Measurements from ENCODE around the gene VASH1.
"Not testable (repeated sequence)": the region's sequence is repeated elsewhere in the genome, so short reads cannot be mapped to it uniquely, and the experiment has no call there.

Gene VASH1

DNA sequence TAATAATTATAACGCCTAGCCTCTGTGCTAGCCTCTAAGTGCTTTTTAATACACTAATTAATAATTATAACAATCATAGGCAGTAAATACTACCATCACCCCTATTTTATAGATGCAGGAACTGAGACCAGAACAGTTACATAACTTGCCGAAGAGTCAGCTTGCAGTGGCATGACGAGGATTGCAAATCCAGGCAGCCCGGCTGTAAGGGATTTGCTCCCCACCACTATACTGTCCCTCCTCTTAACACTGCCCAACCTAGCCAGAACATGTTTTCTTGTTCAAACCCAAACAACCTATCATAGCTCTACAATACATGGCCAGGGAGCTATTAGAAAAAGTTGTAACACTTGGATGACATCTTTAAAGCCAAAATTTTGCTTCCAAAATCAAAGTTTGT is 33.9 kb upstream of the VASH1 start:
- no peak overlapping the region for H3K4me3 ChIP-seq (ENCODE audit: low read length)
- TF ChIP-seq, protein P1, sequence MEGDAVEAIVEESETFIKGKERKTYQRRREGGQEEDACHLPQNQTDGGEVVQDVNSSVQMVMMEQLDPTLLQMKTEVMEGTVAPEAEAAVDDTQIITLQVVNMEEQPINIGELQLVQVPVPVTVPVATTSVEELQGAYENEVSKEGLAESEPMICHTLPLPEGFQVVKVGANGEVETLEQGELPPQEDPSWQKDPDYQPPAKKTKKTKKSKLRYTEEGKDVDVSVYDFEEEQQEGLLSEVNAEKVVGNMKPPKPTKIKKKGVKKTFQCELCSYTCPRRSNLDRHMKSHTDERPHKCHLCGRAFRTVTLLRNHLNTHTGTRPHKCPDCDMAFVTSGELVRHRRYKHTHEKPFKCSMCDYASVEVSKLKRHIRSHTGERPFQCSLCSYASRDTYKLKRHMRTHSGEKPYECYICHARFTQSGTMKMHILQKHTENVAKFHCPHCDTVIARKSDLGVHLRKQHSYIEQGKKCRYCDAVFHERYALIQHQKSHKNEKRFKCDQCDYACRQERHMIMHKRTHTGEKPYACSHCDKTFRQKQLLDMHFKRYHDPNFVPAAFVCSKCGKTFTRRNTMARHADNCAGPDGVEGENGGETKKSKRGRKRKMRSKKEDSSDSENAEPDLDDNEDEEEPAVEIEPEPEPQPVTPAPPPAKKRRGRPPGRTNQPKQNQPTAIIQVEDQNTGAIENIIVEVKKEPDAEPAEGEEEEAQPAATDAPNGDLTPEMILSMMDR (conservative IDR thresholded peaks at IDR 0.05; ENCODE audit: low read length), result no peak
- no peak for DNase-seq (ENCODE audit: low read depth)

- no peak for DNase-seq (ENCODE audit: low read depth)
- TF ChIP-seq, protein P1 (conservative IDR thresholded peaks at IDR 0.05; ENCODE audit: low read length), result no peak
- H3K4me3 ChIP-seq (ENCODE audit: low read length), result no peak overlapping the region
Measured at GRCh38 chr14:76727901-76728300, 33.4 kb upstream of the VASH1 start.

- TF ChIP-seq, protein P1 (conservative IDR thresholded peaks at IDR 0.05; ENCODE audit: low read length), result no peak
- DNase-seq (ENCODE audit: low read depth), result no peak
- no peak overlapping the region for H3K4me3 ChIP-seq (ENCODE audit: low read length)
Measured at GRCh38 chr14:76729258-76729657, 32.0 kb upstream of the VASH1 start.

DNA sequence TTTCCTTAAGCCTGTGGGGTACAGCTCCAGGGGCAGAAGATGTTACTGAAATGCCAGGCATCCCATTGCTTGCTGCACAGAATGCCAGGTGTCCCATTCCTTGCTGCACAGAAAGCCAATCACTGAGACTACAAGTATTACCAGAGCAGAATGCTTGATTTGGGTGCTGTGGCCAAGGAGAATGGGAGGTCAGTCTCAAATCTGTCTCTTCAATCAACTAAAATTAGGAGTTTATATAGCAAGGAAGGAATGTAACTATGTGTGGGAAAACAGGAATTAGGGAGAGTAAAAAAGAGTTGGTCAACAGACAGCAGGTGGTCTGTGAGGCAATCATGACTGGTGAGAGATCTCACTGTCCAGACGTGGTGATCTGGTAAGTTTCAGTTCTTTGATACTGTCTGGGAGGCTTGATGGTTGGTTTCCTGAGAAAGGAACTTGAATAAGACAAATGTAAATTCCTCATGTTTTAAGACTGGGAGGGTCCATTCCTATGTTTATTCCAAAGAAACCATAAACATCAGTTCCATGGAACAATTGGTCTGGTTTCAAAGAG is 31.2 kb upstream of the VASH1 start:
- no peak for DNase-seq (ENCODE audit: low read depth)
- TF ChIP-seq, protein P1 (conservative IDR thresholded peaks at IDR 0.05; ENCODE audit: low read length), result no peak
- no peak overlapping the region for H3K4me3 ChIP-seq (ENCODE audit: low read length)

DNA sequence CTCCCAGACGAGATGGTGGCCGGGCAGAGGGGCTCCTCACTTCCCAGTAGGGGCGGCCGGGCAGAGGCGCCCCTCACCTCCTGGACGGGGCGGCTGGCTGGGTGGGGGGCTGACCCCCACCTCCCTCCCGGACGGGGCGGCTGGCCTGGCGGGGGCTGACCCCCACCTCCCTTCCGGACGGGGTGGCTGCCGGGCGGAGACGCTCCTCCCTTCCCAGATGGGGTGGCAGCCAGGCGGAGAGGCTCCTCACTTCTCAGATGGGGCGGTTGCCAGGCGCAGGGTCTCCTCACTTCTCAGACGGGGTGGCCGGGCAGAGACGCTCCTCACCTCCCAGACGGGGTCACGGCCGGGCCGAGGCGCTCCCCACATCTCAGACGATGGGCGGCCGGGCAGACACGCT is 26.8 kb upstream of the VASH1 start:
- DNase-seq (ENCODE audit: low read depth); H3K4me3 ChIP-seq (ENCODE audit: low read length): not testable (repeated sequence)

- H3K4me3 ChIP-seq (ENCODE audit: low read length), result no peak overlapping the region
- TF ChIP-seq, protein P1 (conservative IDR thresholded peaks at IDR 0.05; ENCODE audit: low read length), result no peak
- DNase-seq (ENCODE audit: low read depth), result no peak
Measured at GRCh38 chr14:76736514-76736913, 24.8 kb upstream of the VASH1 start.

- no peak for DNase-seq (ENCODE audit: low read depth)
- no peak overlapping the region for H3K4me3 ChIP-seq (ENCODE audit: low read length)
- TF ChIP-seq, protein P1 (conservative IDR thresholded peaks at IDR 0.05; ENCODE audit: low read length), result no peak
Measured at GRCh38 chr14:76741074-76741473, 20.2 kb upstream of the VASH1 start.

DNA sequence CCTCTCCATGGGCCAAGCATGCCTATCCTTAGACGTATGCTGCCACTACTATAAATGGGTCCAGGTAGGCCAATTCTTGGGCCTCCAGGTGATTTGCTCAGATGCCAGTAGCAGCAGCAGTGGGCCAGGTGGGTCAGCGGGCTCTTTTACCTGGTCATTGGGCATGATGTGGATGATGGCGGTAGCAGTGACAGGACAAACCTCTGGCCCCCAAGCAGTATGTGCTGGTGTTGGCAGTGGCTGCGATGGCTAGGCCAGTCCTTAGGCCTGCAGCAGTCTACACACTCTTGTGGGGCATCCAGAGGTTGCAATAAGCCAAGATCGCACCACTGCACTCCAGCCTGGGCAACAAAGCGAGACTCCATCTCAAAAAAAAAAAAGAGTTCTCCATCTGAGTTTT is 19.1 kb upstream of the VASH1 start:
- DNase-seq (ENCODE audit: low read depth), result no peak
- TF ChIP-seq, protein P1 (conservative IDR thresholded peaks at IDR 0.05; ENCODE audit: low read length), result no peak
- no peak overlapping the region for H3K4me3 ChIP-seq (ENCODE audit: low read length)

All from AG10803 (cell line).